Sigmoid colon (tissue), 4 donors: ENCODE measurements around the gene ZBTB21.

ENCODE experiments used
- EP300 ChIP-seq, 4 donors: sonication (generic); formaldehyde crosslinking; IDR thresholded peaks; one replicate each; pipeline ENCODE4 v1.6.1; 2017; ENCODE audit warnings: antibody characterized with exemption in 4 of 4
- POLR2A ChIP-seq, 2 donors: fragments of 450-650 bp; IDR thresholded peaks; one replicate each; pipeline ENCODE4 v1.6.1; 2016; ENCODE audit warnings: antibody characterized with exemption in 2 of 2, mild to moderate bottlenecking in 2 of 2, moderate library complexity in 2 of 2
- POLR2AphosphoS5 ChIP-seq, 4 donors: sonication (generic); formaldehyde crosslinking; IDR thresholded peaks; one replicate each; pipeline ENCODE4 v1.6.1; 2017; ENCODE audit warnings: antibody characterized with exemption in 4 of 4
- TF ChIP-seq, protein P1 (sequence below), 4 experiments: fragments of 450-650 bp in 3 of 4; fragments of 200-600 bp in 1 of 4; IDR thresholded peaks; one replicate each; pipeline ENCODE4 v1.5.1; 2016 to 2019; ENCODE audit warnings: antibody characterized with exemption in 4 of 4, mild to moderate bottlenecking in 3 of 4, moderate library complexity in 2 of 4

DNA sequence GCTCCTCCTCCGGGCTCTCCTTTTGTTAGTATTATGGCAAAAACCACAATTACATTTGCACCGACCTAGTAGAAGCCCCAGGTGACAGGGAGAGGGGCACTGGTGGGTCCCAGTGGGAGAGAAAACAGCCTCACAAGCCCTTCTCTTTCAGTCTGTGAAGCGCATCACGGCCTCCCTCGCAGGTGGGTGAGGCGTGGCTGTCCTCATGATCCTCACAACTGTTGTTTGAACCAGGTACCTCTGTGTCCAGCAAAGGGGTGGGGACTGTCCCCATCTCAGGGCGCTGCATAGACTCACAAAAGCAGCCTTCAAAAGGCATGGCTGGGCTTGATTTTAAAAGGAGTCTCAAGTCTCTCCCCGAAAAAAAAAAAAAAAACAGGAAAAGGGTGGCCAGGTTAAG, 48.4 kb downstream of the ZBTB21 start:
- TF ChIP-seq, protein P1, sequence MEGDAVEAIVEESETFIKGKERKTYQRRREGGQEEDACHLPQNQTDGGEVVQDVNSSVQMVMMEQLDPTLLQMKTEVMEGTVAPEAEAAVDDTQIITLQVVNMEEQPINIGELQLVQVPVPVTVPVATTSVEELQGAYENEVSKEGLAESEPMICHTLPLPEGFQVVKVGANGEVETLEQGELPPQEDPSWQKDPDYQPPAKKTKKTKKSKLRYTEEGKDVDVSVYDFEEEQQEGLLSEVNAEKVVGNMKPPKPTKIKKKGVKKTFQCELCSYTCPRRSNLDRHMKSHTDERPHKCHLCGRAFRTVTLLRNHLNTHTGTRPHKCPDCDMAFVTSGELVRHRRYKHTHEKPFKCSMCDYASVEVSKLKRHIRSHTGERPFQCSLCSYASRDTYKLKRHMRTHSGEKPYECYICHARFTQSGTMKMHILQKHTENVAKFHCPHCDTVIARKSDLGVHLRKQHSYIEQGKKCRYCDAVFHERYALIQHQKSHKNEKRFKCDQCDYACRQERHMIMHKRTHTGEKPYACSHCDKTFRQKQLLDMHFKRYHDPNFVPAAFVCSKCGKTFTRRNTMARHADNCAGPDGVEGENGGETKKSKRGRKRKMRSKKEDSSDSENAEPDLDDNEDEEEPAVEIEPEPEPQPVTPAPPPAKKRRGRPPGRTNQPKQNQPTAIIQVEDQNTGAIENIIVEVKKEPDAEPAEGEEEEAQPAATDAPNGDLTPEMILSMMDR (IDR thresholded peaks at IDR 0.05): no peak
- TF ChIP-seq POLR2A (IDR thresholded peaks at IDR 0.05): no peak
- TF ChIP-seq EP300 (IDR thresholded peaks at IDR 0.05): no peak
- TF ChIP-seq POLR2AphosphoS5 (IDR thresholded peaks at IDR 0.05): no peak
